H9 (cell line): ENCODE results near the gene LRMDA. TPM values are rescaled to one million over a fixed set of nuclear protein-coding genes. Genes with fewer than 3 reads are reported as not detected.

ENCODE experiments used
- DNase-seq: peaks from one replicate; pipeline ENCODE4 v3.0.0-alpha.2; 2017
- H2AFZ ChIP-seq: one replicate; pipeline ENCODE4 v1.6.1; 2013; ENCODE audit warnings: mild to moderate bottlenecking, low read length, control low read depth, moderate library complexity
- H2AK5ac ChIP-seq: 2 replicates; pipeline ENCODE4 v1.6.1; 2013; ENCODE audit warnings: low read length, control low read depth, mixed read lengths; ENCODE audit not compliant: insufficient read length
- H2BK120ac ChIP-seq: one replicate; pipeline ENCODE4 v1.6.1; 2013; ENCODE audit warnings: low read depth, mild to moderate bottlenecking, low read length, control low read depth, inconsistent platforms; ENCODE audit not compliant: poor library complexity, severe bottlenecking
- H2BK12ac ChIP-seq: 2 replicates; pipeline ENCODE4 v1.6.1; 2013; ENCODE audit warnings: low read length, control low read depth, mixed read lengths, low read depth; ENCODE audit not compliant: insufficient read length
- H2BK15ac ChIP-seq: 2 replicates; pipeline ENCODE4 v1.6.1; 2013; ENCODE audit warnings: low read depth, low read length, control low read depth
- H2BK20ac ChIP-seq: one replicate; pipeline ENCODE4 v1.6.1; 2013; ENCODE audit warnings: low read depth, mild to moderate bottlenecking, low read length, control low read depth, inconsistent platforms; ENCODE audit not compliant: poor library complexity, severe bottlenecking
- H2BK5ac ChIP-seq: 2 replicates; pipeline ENCODE4 v1.6.1; 2013; ENCODE audit warnings: low read length, control low read depth, mixed read lengths; ENCODE audit not compliant: insufficient read length
- H3K14ac ChIP-seq: 2 replicates; pipeline ENCODE4 v1.6.1; 2013; ENCODE audit warnings: low read length, control low read depth; ENCODE audit not compliant: insufficient read depth
- H3K18ac ChIP-seq: 2 replicates; pipeline ENCODE4 v1.6.1; 2013; ENCODE audit warnings: low read depth, mild to moderate bottlenecking, mixed read lengths, low read length, control low read depth; ENCODE audit not compliant: insufficient read length
- H3K23ac ChIP-seq: 2 replicates; pipeline ENCODE4 v1.6.1; 2013; ENCODE audit warnings: low read length, control low read depth, mixed read lengths, low read depth; ENCODE audit not compliant: insufficient read length
- H3K23me2 ChIP-seq: 2 replicates; pipeline ENCODE4 v1.6.1; 2013; ENCODE audit warnings: low read depth, mild to moderate bottlenecking, mixed read lengths, low read length, control low read depth; ENCODE audit not compliant: insufficient read length, poor library complexity, severe bottlenecking
- H3K27ac ChIP-seq: 2 replicates; pipeline ENCODE4 v1.5.1; 2013; ENCODE audit warnings: low read length, control low read depth, mixed read lengths, low read depth; ENCODE audit not compliant: insufficient read length
- H3K27me3 ChIP-seq: 2 replicates; pipeline ENCODE4 v1.6.1; 2013; ENCODE audit warnings: low read length, control low read depth, inconsistent platforms; ENCODE audit not compliant: insufficient read depth
- H3K4ac ChIP-seq: 2 replicates; pipeline ENCODE4 v1.6.1; 2013; ENCODE audit warnings: low read depth, mild to moderate bottlenecking, control low read depth, inconsistent platforms, low read length, moderate library complexity
- H3K4me1 ChIP-seq: 2 replicates; pipeline ENCODE4 v1.6.1; 2013; ENCODE audit warnings: low read length, control low read depth, inconsistent platforms; ENCODE audit not compliant: insufficient read depth
- H3K4me2 ChIP-seq: 2 replicates; pipeline ENCODE4 v1.6.1; 2013; ENCODE audit warnings: low read length, control low read depth, mixed read lengths; ENCODE audit not compliant: insufficient read length, insufficient read depth
- H3K56ac ChIP-seq: 2 replicates; pipeline ENCODE4 v1.6.1; 2013; ENCODE audit warnings: low read depth, mild to moderate bottlenecking, mixed read lengths, low read length, control low read depth; ENCODE audit not compliant: insufficient read length
- H3K79me1 ChIP-seq: 2 replicates; pipeline ENCODE4 v1.6.1; 2013; ENCODE audit warnings: low read depth, mild to moderate bottlenecking, moderate library complexity, low read length, control low read depth, inconsistent platforms; ENCODE audit not compliant: insufficient read depth, poor library complexity, severe bottlenecking
- H3K79me2 ChIP-seq: 2 replicates; pipeline ENCODE4 v1.6.1; 2013; ENCODE audit warnings: low read length, control low read depth, inconsistent platforms; ENCODE audit not compliant: insufficient read depth
- H3K9ac ChIP-seq: 2 replicates; pipeline ENCODE4 v1.6.1; 2013; ENCODE audit warnings: low read length, control low read depth, mixed read lengths; ENCODE audit not compliant: insufficient read length; ENCODE audit errors: extremely low read depth
- H3K9me3 ChIP-seq: one replicate; pipeline ENCODE4 v1.6.1; 2013; ENCODE audit warnings: low read depth, low read length, inconsistent platforms; ENCODE audit not compliant: control insufficient read depth
- H3T11ph ChIP-seq: one replicate; pipeline ENCODE4 v1.6.1; 2013; ENCODE audit warnings: mild to moderate bottlenecking, low read length, control low read depth, inconsistent platforms
- H4K20me1 ChIP-seq: one replicate; pipeline ENCODE4 v1.6.1; 2013; ENCODE audit not compliant: control insufficient read depth, insufficient read length, insufficient read depth
- H4K5ac ChIP-seq: 2 replicates; pipeline ENCODE4 v1.6.1; 2013; ENCODE audit warnings: low read depth, mild to moderate bottlenecking, mixed read lengths, low read length, control low read depth; ENCODE audit not compliant: insufficient read length
- H4K8ac ChIP-seq: replicated peaks from 2 replicates; pipeline ENCODE4 v1.6.1; 2013; ENCODE audit warnings: low read length, control low read depth, mixed read lengths, low read depth; ENCODE audit not compliant: insufficient read length
- H4K91ac ChIP-seq: 2 replicates; pipeline ENCODE4 v1.6.1; 2013; ENCODE audit warnings: low read depth, mild to moderate bottlenecking, moderate library complexity, mixed read lengths, low read length, control low read depth; ENCODE audit not compliant: insufficient read length
- H3K27ac Mint-ChIP-seq, 3 experiments: 2 replicates in 2 of 3; 3 replicates in 1 of 3; pipeline ENCODE4 v1.8.0; 2020 to 2021; ENCODE audit warnings: mixed read lengths in 3 of 3, mild to moderate bottlenecking in 1 of 3, moderate library complexity in 1 of 3
- H3K27me3 Mint-ChIP-seq: 2 replicates; pipeline ENCODE4 v1.8.0; 2021; ENCODE audit warnings: low read depth, mild to moderate bottlenecking, moderate library complexity, mixed read lengths
- H3K36me3 Mint-ChIP-seq, 3 experiments: 2 replicates in 2 of 3; 3 replicates in 1 of 3; pipeline ENCODE4 v1.8.0; 2020 to 2021; ENCODE audit warnings: low read depth in 3 of 3, mixed read lengths in 3 of 3; ENCODE audit not compliant: insufficient read depth in 1 of 3
- H3K4me1 Mint-ChIP-seq, 2 experiments: 2 replicates each; pipeline ENCODE4 v1.8.0; 2020; ENCODE audit warnings: mixed read lengths in 2 of 2
- H3K4me3 Mint-ChIP-seq, 2 experiments: 2 replicates in 1 of 2; 3 replicates in 1 of 2; pipeline ENCODE4 v1.8.0; 2020 to 2021; ENCODE audit warnings: mild to moderate bottlenecking in 2 of 2, mixed read lengths in 2 of 2, moderate library complexity in 1 of 2
- H3K9me3 Mint-ChIP-seq, 2 experiments: 2 replicates in 1 of 2; 3 replicates in 1 of 2; pipeline ENCODE4 v1.8.0; 2020; ENCODE audit warnings: mild to moderate bottlenecking in 2 of 2, mixed read lengths in 2 of 2, moderate library complexity in 1 of 2
- CTCF ChIP-seq: fragments of 200-600 bp; sonication (generic); conservative IDR thresholded peaks from 3 replicates; pipeline ENCODE4 v1.8.0; 2021; ENCODE audit warnings: antibody characterized with exemption, mild to moderate bottlenecking
- WGBS: extraction: QIAGEN DNeasy Blood & Tissue Kit; methylation state at CpG from one replicate; pipeline ENCODE4 v1.1.7; 2013; ENCODE audit warnings: missing lambda C conversion rate, low lambda C conversion rate, mixed read lengths; ENCODE audit not compliant: insufficient read length; ENCODE audit errors: extremely low coverage; 5-methylcytosine and 5-hydroxymethylcytosine counted together
- total RNA-seq: library from RNA; stranded (reverse); gene quantifications from 2 replicates; pipeline ENCODE4 v1.2.1, GENCODE V29; 2021

LRMDA gene
- total RNA-seq, 1 experiment from 2014 or later = 1.8 TPM

- Histone ChIP-seq H4K8ac (no peak overlapping the region), H3K14ac (no peak overlapping the region), H3T11ph (no peak overlapping the region), H2AFZ (no peak overlapping the region), H3K79me2 (no peaks in the 10 kb centered on the region), H2BK5ac (no peak overlapping the region), H3K27ac (no peak overlapping the region), H2BK12ac (no peak overlapping the region), H3K23me2 (no peaks in the 10 kb centered on the region), H3K4me2 (no peak overlapping the region), H2BK15ac (no peak overlapping the region), H2AK5ac (no peak overlapping the region), H3K9ac (no peak overlapping the region), H3K79me1 (no peaks in the 10 kb centered on the region), H3K27me3 (no peaks in the 10 kb centered on the region), H3K9me3 (no peaks in the 10 kb centered on the region), H3K18ac (no peak overlapping the region), H3K4me1 (no peaks in the 10 kb centered on the region), H3K4ac (no peak overlapping the region), H4K91ac (no peak overlapping the region), H3K56ac (no peak overlapping the region), H4K20me1 (no peaks in the 10 kb centered on the region), H2BK20ac (no peak overlapping the region), H4K5ac (no peak overlapping the region), H2BK120ac (no peak overlapping the region), H3K23ac (no peak overlapping the region)
- DNase-seq = no peak
- Mint-ChIP-seq H3K27me3 (peaks cover 1% of the 10 kb centered on the region), H3K27ac (peak overlapping the region in 1 of 3 experiments; percentile 77; a peak in 1 of 7 replicates), H3K4me1 (peaks cover 5 to 8% of the 10 kb centered on the region in 2 experiments), H3K9me3 (no peaks in the 10 kb centered on the region), H3K4me3 (no peak overlapping the region), H3K36me3 (no peaks in the 10 kb centered on the region)
- TF ChIP-seq CTCF = no peak
- no CpG with 5 or more reads among the region's 1 CpG for WGBS
Observed at GRCh38 chr10:75925999-75926398, 494.6 kb downstream of the LRMDA start.
